Osteocyte (in vitro differentiated cells): ENCODE results near the gene HPS1. TPM values are rescaled to one million over a fixed set of nuclear protein-coding genes. Genes with fewer than 3 reads are reported as not detected.

Source experiments
- DNase-seq: peaks from one replicate; pipeline ENCODE4 v3.0.0; 2021; ENCODE audit warnings: mixed read lengths; ENCODE audit not compliant: unreplicated experiment; ENCODE audit errors: extremely low spot score
- H3K27ac Mint-ChIP-seq: one replicate; pipeline ENCODE4 v1.8.0; 2021; ENCODE audit warnings: mild to moderate bottlenecking, mixed read lengths; ENCODE audit not compliant: unreplicated experiment
- H3K27me3 Mint-ChIP-seq: one replicate; pipeline ENCODE4 v1.8.0; 2021; ENCODE audit warnings: mixed read lengths; ENCODE audit not compliant: unreplicated experiment
- H3K36me3 Mint-ChIP-seq: one replicate; pipeline ENCODE4 v1.8.0; 2021; ENCODE audit warnings: mixed read lengths; ENCODE audit not compliant: unreplicated experiment
- H3K4me1 Mint-ChIP-seq: one replicate; pipeline ENCODE4 v1.8.0; 2021; ENCODE audit warnings: mixed read lengths; ENCODE audit not compliant: unreplicated experiment
- H3K4me3 Mint-ChIP-seq: one replicate; pipeline ENCODE4 v1.8.0; 2021; ENCODE audit warnings: mild to moderate bottlenecking, moderate library complexity, mixed read lengths; ENCODE audit not compliant: unreplicated experiment
- H3K9me3 Mint-ChIP-seq: one replicate; pipeline ENCODE4 v1.8.0; 2021; ENCODE audit warnings: mixed read lengths; ENCODE audit not compliant: unreplicated experiment
- CTCF ChIP-seq: fragments of 200-600 bp; sonication (generic); IDR thresholded peaks from 2 replicates; pipeline ENCODE4 v1.5.0; 2021; ENCODE audit warnings: antibody characterized with exemption, mild to moderate bottlenecking, moderate library complexity
- total RNA-seq: library from RNA; stranded (reverse); gene quantifications from 2 replicates; pipeline ENCODE4 v1.2.1, GENCODE V29; 2021

Gene HPS1
- total RNA-seq, 1 donor from 2014 or later: 67.1 TPM

GRCh38 chr10:98374217-98374985, 72.3 kb downstream of the HPS1 start:
- H3K9me3 Mint-ChIP-seq: no peaks in the 10 kb centered on the region
- no peaks in the 10 kb centered on the region for H3K27me3 Mint-ChIP-seq
- no peaks in the 10 kb centered on the region for H3K36me3 Mint-ChIP-seq
- H3K27ac Mint-ChIP-seq: peak overlapping the region; percentile 29
- TF ChIP-seq CTCF: no peak
- no peak for DNase-seq
- peaks cover 40% of the 10 kb centered on the region for H3K4me1 Mint-ChIP-seq
- no peak overlapping the region for H3K4me3 Mint-ChIP-seq

GRCh38 chr10:98373260-98374040, 73.3 kb downstream of the HPS1 start:
- H3K27me3 Mint-ChIP-seq: no peaks in the 10 kb centered on the region
- peaks cover 40% of the 10 kb centered on the region for H3K4me1 Mint-ChIP-seq
- no peaks in the 10 kb centered on the region for H3K36me3 Mint-ChIP-seq
- H3K27ac Mint-ChIP-seq: no peak overlapping the region
- TF ChIP-seq CTCF: no peak
- no peaks in the 10 kb centered on the region for H3K9me3 Mint-ChIP-seq
- H3K4me3 Mint-ChIP-seq: no peak overlapping the region
- no peak for DNase-seq

- no peak overlapping the region for H3K4me3 Mint-ChIP-seq
- H3K27ac Mint-ChIP-seq: no peak overlapping the region
Observed at GRCh38 chr10:98370831-98371820, 75.6 kb downstream of the HPS1 start.

GRCh38 chr10:98369801-98370200, 76.9 kb downstream of the HPS1 start:
- Mint-ChIP-seq H3K27ac (no peak overlapping the region), H3K36me3 (no peaks in the 10 kb centered on the region), H3K27me3 (peaks cover 5% of the 10 kb centered on the region), H3K9me3 (no peaks in the 10 kb centered on the region), H3K4me3 (no peak overlapping the region), H3K4me1 (peaks cover 20% of the 10 kb centered on the region)
- no peak for DNase-seq
- no peak for TF ChIP-seq CTCF

More at GRCh38 chr10:98370831-98371820, 75.6 kb downstream of the HPS1 start:
- no peak for DNase-seq
- Mint-ChIP-seq H3K4me1 (peaks cover 31% of the 10 kb centered on the region), H3K36me3 (no peaks in the 10 kb centered on the region), H3K27me3 (peaks cover 5% of the 10 kb centered on the region), H3K9me3 (no peaks in the 10 kb centered on the region)
- no peak for TF ChIP-seq CTCF
